GM18520 (cell line): ENCODE data around the gene INO80C.

Experiments
- ATAC-seq: cut with Tn5 transposase; IDR thresholded peaks from one replicate; pipeline ENCODE4 v1.9.1; 2021; ENCODE audit not compliant: unreplicated experiment

INO80C gene

DNA sequence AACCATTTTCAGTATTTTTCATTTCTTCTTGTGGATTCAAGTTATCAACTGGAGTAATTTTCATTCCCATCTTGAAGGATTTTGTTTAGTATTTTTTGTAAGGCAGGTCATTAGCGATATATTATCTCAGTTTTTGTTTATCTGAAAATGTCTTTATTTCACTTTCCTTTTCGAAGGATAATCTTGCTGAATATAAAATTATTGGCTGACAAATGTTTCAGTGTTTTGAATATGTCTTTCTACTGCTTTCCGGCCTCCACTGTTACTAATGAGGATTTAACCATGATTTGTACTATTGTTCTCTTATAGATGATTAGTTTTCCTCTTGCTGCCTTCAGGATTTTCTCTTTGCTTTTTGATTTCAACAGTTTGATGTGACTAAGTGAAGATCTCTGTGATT is 62.4 kb downstream of the INO80C start:
- no peak for ATAC-seq

DNA sequence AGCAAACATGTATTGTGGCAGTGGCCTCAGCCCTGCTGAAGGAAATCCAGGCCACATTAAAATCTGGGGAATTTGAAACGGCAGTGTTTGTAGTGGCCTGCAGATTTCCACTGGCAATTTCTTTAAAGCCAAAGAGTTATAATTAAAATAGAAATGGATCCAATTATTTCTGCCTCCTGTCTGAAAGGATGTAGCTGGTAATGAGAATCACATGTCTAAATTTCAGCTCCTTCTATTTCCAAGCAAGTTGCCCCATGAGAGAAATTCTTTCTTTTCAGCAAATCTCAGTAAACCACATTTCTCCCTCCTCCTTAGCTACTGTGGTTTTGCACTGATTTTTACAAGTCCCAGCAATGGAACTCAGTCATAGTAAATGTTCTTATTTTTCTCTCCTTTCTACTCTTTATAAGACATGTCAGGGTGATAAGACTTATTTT is 65.2 kb downstream of the INO80C start:
- no peak for ATAC-seq

DNA sequence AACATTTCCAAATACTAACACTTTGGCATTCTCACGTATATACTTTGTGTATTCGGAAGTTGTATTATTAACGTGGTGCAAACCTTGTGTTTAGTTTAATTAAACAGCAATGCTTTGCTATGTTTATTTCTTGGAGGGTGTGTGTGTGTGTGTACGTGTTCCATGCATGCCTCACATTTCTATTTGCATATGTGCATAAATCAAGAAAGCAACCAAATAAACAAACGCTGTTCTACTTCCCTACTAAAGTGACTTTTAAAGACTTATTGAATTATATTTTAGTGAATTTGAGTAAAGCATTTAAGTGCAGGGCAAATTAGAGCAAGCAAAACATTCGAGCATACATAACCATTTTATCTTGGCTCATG is 66.4 kb downstream of the INO80C start:
- ATAC-seq: no peak

DNA sequence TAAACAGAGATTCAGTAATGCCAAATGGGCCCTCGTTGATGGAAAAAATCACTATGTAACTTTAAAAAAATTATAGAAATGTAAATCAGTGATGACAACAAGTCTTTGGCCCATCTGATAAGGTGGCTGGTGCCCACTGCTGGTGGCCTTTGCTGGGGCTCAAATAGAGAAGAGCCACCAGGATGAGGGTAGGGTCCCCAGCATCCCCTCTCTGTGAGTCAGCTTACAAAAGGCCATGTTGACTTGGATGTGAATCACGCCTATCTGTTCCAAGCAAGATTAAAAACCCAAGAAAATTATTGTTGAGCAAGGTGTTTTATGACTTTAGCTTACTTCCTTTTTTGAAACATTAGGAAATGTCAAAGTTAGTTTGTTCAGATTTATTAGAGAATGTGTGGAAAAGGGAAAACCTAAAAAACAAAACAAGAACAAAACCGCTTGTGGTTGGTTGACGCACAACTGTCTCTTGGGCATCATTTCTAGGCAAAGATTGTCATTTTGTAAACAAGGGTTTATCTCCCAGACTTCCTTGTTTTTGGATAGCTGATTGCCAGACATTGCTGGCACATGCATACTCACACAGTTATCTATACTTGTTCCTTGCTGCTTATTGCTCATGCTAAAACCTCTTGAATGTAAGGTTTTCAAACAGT is 66.9 kb downstream of the INO80C start:
- no peak for ATAC-seq

DNA sequence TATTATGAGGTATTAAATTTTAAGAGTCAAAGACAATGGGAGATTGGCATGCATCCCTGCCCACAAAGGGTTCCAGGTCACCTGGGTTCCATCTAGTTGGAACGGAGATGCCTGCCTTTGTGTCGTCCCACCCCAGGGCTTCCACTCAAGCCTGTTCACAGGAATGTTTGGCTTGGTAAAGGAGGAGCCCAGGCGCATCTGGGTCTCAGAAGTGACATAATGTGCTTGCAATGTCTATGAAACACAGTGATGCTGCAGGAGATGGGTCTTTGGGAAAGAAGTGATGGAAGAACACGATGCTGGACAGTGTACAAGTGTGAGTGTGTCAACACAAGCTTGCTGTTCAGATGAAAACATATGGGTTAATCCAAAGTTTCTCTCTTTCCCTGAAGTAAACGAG is 71.0 kb downstream of the INO80C start:
- no peak for ATAC-seq

DNA sequence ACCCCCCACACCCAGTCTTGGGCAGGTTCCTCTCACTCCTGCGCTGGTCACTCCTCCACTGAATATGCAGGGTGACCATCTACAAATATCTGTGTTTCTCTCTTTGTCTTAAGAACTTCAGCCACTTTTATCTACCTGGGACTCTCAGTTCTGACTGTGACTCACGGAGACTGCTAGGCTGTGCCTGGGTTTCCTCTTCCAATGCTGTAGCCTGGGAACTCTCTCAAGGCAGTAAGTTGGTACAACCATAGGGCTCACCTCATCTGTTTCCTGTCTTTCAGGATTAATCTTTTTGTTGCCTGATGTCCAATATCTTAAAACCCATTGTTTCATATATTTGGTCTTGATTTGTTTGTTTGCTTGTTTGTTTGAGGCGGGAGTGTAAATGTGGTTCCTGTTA is 73.4 kb downstream of the INO80C start:
- ATAC-seq: no peak

DNA sequence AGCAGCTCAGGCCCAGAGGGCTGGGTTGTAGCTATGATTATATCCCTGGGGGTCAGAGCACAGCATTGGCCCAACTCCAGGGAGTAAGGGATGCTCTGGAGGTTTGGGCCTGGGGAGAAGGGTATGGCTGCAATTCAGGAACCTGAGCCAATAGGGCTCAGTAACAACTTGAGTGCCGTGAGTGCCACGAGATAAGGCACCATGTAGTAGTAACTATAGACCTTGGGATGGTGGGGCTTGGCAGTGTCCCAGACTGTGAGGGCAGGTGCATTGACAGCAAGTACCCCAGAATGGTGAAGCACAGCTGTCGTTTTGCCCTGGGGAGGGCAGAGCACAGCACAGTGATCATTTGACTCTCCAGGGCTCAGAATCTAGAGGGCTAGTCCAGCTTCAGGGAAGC is 75.5 kb downstream of the INO80C start:
- ATAC-seq: no peak

DNA sequence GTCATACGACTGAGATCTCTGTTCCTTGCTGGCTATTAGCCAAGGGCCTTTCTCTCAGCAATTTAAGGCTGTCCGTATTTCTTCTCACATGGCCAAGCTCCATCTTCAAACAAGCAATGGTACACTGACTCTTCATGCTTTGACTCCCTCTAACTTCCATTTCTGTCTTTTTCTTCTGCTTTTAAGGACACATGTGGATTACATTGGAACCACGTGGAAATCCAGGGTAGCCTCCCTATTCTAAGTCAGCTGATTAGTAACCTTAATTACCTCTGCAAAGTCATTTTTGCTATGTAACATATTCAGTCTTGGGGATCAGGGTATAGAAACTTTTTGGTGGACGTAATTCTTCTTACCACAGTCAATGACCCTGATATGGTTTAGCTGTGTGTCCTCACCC is 79.2 kb downstream of the INO80C start:
- no peak for ATAC-seq
